Peyer's patch (tissue), 4 donors: Measurements from ENCODE around the gene RALGPS1.

Source experiments
- CTCF ChIP-seq, 6 experiments: fragments of 450-650 bp in 4 of 6; fragments of 200-600 bp in 2 of 6; sonication (generic) in 1 of 6; IDR thresholded peaks; one replicate each; pipeline ENCODE4 v1.5.1; 2017 to 2019; ENCODE audit warnings: antibody characterized with exemption in 6 of 6, mild to moderate bottlenecking in 3 of 6, moderate library complexity in 1 of 6
- POLR2A ChIP-seq, 2 donors: fragments of 450-650 bp; IDR thresholded peaks; one replicate each; pipeline ENCODE4 v1.5.1; 2017; ENCODE audit warnings: antibody characterized with exemption in 2 of 2, mild to moderate bottlenecking in 2 of 2, moderate library complexity in 2 of 2

- TF ChIP-seq CTCF (IDR thresholded peaks at IDR 0.05) (no peak), POLR2A (IDR thresholded peaks at IDR 0.05) (no peak)
Measured at GRCh38 chr9:127166651-127167524, 252.3 kb downstream of the RALGPS1 start.
